ENCODE data around the gene HCFC2.
"Not testable (repeated sequence)": the region's sequence is repeated elsewhere in the genome, so short reads cannot be mapped to it uniquely, and the experiment has no call there.

HCFC2 gene

DNA sequence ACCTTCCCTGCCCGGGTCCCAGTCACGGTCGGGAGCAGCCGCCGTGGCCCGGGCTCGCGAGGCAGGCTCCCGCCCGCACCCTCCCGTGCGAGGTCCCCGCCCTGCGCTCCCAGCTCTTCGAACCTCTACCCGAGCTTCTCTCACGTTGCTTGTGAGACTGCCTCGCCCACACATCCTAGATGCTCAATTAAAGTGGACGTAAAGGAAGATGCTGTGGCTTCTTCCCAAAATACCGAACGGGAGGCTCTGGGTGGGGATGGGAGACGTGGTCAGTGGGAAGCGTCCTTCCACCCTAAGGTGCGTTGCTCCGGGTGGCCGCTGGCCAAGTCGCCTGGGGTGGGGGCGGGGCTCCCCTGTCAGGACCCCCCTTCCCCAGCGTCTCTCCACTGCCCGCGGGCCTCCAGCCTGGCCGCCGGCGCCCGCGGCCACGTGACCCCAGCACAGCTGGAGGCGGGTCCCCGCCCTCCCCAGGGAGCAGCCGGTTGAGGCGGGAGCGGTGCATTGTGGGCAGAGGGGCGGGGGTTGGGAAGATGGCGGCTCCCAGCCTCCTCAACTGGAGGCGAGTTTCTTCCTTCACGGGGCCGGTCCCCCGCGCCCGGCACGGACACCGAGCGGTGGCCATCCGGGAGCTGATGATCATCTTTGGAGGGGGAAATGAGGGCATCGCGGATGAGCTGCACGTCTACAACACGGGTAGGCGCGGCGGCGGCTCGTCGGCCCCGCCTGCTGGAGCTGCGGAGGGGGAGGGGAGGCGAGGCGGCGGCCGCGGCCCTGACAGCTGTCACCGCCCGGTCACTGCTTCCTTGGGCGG lies at the start of gene HCFC2:
TSS of gene HCFC2 (plus strand) at position 501 of the 811 bp plus-strand sequence. CDS start at position 531, 30 bp downstream.
- DNase-seq (ENCODE audit: low read depth in 2 of 2) = peak; percentile 82 to 89

DNA sequence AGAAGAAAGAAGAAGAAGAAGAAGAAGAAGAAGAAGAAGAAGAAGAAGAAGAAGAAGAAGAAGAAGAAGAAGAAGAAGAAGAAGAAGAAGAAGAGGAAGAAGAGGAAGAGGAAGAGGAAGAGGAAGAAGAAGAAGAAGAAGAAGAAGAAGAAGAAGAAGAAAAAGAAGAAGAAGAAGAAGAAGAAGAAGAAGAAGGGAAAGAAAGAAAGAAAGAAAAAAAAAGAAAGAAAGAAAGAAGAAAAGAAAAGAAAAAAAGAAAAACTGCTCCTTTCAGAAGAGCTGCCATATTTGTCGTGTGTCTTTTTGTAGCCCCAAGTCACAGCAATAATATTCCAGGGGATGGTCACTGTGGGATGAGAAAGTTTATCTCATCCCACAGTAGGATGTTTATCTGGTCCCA lies 42.5 kb upstream of the HCFC2 start:
- not testable (repeated sequence) for DNase-seq (ENCODE audit: low read depth in 2 of 2)

DNA sequence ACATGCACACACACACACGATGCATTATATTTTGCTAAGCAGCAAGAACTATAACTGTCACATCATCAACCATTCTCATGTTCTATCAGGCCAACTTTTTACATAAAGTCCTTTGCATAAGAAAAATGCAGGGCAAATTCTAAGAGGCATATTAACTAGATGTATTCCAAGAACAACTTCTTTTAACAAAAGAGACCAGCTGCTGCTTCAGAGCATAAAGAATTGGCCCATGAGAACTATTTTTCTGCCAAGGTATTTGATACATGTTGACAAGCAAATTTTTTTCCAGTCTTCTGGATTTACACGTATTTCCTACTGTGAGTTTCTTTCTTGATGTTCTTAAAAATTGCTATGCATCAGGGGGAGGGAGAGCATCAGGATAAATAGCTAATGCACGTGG lies 41.5 kb upstream of the HCFC2 start:
- DNase-seq (ENCODE audit: low read depth in 2 of 2) = no peak

DNA sequence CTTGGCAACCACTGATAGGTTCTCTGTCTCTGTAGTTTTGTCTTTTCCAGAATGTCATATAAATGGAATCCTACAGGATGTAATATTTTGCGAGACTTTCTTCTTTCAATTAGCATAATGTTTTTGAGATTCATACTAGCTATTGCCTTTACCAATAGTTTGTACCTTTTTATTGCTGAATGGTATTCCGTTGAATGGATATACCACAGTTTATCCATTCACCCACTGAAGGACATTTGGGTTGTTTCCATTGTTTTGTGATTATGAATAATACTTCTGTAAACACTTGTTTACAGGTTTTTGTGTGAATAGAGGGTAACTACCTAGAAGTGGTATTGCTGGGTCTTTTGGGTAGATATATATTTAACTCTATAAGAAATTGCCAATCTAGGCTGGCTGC lies 40.6 kb upstream of the HCFC2 start:
- no peak for DNase-seq (ENCODE audit: low read depth in 2 of 2)

DNA sequence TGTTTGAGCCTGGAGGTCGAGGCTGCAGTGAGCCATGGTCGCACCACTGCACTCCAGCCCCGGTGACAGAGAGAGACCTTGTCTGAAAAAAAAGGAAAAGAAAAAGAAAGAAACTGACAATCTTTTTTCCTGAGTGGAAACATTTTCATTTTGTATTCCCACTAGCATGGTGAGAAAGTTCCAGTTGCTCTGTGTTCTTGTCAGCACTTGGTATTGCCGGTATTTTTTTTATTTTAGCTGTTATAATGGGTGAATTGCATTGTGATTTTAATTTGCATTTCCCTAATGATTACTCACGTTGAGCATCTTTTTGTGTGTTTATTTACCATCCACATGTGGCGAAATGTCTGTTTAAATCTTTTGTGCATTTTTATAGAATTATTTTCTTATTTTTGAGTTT lies 40.0 kb upstream of the HCFC2 start:
- no peak for DNase-seq (ENCODE audit: low read depth in 2 of 2)

DNA sequence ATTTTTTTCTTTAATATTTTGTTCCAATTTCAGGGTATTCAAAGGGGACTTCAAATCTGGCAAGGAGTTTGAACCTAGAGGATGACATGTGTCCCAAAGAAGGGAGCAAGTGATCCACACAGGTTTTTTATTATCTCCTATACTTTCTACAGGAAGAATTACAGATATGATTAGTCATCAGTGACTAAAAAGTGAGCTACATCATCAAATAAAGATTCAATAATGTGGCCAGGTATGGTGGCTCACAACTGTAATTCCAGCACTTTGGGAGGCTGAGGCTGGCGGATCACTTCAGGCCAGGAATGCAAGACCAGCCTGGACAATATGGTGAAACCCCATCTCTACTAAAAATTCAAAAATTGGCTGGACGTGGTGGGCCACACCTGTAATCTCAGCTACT lies 38.6 kb upstream of the HCFC2 start:
- DNase-seq (ENCODE audit: low read depth in 2 of 2) = no peak

DNA sequence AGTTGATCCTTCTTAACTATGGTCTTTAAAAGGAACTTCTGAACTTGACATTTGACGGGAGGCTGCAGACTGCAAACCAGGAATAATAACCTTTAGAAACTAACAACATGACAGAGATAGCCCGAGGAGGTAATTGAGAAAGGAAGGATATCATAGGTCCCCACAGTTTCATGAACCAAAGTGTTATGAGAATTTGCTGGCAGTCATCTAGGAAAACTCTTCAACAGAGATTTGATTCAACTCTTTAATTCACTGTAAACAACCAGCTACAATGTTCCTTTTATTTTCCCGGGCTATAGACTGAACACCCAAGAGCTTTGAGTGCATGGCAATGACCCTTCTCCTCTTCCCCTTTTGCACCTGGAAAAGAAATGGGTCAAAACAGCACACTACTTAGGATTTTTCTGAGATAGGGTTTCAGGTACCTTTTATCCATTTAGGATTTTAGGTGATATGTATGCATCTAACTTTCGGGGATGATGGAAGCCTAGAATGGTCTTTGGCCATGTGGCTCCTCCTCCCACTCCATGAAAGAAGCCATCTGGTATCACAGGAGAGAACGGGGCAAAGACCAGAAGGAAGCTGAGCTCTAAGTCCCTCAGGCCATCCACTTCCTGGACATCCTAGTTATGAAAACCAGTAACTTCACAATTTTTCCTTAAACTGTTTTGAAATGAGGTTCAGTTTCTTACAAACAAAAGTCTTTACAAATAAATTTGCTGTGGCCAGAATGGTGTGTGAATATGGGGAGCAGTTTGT lies 37.3 kb upstream of the HCFC2 start:
- no peak for DNase-seq (ENCODE audit: low read depth in 2 of 2)

DNA sequence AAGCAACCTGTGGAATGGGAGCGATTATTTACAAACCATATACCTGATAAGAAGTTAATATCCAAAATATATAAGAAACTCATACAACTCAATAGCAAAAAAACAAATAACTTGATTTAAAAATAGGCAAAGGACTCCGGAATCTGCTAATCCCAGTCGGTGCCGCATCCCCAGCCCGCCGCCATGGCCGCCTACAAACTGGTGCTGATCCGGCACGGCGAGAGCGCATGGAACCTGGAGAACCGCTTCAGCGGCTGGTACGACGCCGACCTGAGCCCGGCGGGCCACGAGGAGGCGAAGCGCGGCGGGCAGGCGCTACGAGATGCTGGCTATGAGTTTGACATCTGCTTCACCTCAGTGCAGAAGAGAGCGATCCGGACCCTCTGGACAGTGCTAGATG lies 33.7 kb upstream of the HCFC2 start:
- DNase-seq (ENCODE audit: low read depth in 2 of 2) = not testable (repeated sequence)

DNA sequence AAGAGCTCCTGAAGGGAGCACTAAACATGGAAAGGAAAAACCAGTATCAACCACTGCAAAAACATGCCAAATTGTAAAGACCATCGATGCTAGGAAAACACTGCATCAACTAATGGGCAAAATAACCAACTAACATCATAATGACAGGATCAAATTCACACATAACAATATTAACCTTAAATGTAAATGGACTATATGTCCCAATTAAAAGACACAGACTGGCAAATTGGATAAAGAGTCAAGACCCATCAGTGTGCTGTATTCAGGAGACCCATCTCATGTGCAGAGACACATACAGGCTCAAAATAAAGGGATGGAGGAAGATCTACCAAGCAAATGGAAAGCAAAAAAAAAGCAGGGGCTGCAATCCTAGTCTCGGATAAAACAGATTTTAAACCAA lies 28.2 kb upstream of the HCFC2 start:
- not testable (repeated sequence) for DNase-seq (ENCODE audit: low read depth in 2 of 2)

DNA sequence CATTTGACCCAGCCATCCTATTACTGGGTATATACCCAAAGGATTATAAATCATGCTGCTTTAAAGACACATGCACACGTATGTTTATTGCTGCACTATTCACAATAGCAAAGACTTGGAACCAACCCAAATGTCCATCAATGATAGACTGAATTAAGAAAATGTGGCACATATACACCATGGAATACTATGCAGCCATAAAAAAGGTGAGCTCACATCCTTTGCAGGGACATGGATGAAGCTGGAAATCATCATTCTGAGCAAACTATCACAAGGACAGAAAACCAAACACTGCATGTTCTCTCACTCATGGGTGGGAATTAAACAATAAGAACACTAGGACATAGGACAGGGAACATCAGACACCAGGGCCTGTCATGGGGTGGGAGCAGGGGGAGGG lies 24.6 kb upstream of the HCFC2 start:
- DNase-seq (ENCODE audit: low read depth in 2 of 2) = not testable (repeated sequence)

DNA sequence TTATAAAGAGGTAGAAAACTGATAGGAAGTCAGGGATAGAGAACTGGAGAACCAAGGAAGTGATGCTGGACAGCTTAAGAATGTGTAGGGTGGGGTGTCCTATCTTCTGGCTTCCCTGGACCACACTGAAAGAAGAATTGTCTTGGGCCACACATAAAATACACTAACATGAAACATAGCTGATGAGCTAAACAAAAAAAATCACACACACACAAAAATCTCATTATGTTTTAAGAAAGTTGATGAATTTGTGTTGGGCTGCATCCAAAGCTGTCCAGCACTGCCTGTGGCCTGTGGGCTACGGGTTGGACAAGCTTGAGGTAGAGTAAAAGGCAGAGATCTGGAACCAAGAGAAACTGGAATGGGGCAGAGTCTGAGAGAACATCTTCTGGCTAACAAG lies 21.8 kb upstream of the HCFC2 start:
- DNase-seq (ENCODE audit: low read depth in 2 of 2) = no peak

DNA sequence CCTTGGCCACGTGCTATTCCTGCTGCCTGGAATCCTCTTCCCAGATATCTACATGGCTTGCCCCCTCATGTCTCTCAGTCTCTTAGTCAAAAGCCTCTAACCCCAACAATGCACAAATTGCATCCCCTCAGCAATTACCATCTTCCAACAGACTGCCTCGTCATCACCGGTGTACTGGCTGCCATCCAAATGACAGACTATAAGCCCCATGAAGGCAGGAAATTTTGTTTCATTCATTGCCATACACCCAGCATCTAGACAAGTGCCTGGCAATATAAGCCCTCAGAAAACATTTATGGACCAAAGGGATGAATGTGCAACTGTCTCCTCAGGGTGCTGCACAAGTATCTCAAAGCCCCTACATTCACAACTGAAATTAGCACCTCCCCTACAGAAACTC lies 20.2 kb upstream of the HCFC2 start:
- DNase-seq (ENCODE audit: low read depth in 2 of 2) = no peak

DNA sequence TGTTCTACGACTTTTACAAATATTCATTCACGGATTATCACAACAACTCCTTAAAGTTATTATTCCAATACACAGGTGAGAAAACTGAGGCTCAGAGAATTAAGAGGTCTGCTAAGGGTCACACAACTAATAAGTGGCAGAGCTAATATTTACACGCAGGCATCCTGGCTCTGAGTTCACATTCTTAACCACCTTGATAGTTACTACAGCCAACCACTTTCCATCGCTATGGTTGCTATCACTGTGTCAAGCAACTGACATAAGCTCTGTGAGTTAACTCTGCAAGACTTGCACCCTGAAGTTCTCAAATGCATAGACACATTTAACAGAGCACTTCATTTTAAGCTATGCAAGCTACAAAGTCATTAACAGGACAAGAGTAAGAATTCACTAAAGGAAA lies 18.0 kb upstream of the HCFC2 start:
- no peak for DNase-seq (ENCODE audit: low read depth in 2 of 2)

DNA sequence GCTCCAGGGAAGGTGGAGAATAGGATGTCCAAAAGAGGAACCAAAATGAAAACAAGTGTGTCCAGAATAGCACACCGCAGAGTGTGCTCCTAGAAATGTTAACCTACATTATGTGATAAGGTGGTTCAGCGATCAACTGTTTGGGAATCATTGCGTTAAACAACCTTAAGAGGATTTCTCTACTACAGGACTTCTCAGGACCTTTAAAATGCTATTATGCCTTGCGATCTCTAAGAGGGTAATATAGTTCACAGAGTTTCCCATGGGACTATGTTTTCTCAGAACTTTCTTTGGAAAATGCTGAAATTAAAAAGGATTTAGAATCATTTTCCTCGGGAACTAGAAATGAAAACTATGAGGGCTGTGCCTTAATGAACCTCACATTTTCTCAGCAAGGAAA lies 16.2 kb upstream of the HCFC2 start:
- DNase-seq (ENCODE audit: low read depth in 2 of 2) = no peak

DNA sequence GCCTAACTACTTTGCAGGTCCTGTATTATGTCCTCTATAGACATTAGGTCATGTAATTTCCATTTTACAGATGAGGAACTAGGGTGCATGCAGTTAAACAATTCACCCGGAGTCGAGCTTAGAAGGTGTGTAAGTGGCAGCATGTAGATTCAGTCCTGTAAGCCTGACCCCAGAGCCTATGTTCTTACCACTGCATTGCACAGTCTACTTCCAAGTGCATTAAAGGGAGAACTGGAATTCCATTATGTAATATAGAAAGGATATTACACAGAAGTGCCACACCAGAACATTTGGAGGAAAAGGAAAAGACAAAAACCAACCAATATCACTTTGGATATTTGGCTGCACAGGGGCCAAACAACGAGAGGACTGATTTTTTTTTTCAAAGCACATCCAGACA lies 15.5 kb upstream of the HCFC2 start:
- DNase-seq (ENCODE audit: low read depth in 2 of 2) = no peak

DNA sequence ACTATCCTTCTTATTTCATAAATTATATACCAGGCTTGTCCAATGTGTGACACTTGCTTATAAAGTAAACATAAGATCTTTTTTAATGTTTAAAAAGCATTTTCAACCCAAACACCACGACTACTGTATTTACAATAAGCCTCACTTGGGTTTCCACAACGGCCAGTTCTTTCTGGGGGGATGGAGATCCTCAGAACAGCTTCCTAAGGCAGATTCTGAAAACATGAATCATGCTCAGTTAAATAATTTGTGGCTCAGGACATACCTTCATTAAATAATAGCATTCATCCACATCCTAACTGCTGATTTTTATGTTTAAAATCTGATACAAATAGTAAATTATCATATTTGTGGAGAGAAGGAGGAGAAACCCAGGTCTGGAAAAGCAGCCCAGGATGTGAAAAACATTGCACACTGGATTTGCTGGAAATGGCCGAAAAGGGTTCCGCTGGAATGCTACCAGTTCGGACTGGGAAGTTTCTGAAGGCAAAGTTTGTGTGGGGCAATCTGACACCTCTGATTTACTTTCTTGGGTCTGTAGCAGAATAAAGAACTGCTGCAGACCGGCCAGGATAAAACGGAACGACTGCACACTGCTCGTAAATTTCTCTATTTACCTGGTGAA lies 14.9 kb upstream of the HCFC2 start:
- DNase-seq (ENCODE audit: low read depth in 2 of 2) = no peak

DNA sequence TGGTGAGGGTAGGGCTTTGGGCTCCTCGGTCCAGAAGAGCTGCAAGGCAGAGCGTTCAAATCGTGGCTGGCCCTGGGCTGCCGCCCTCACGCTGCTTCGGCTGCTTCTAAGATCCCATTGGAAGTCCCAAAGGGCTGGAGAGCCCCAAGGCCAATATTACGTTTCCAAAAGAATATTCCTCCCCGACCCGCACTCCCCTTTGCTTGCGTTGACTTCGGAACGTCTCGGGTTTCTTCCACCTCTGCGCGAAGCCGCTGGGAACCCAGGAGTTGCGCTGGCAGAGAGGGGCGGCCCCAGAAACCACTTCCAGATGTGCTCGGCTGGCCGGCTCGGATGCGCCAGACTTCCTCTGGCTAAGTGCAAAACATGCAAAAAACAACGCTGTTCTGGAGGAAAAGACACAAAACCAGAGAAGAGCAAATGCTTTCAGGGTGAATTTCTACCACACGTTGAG lies 14.4 kb upstream of the HCFC2 start, which contains the start of gene GLT8D2:
TSS of gene GLT8D2 (minus strand) at position 285 of the 454 bp plus-strand sequence. CDS start 30,539 bp downstream, outside the sequence.
- DNase-seq (ENCODE audit: low read depth in 2 of 2) = no peak

DNA sequence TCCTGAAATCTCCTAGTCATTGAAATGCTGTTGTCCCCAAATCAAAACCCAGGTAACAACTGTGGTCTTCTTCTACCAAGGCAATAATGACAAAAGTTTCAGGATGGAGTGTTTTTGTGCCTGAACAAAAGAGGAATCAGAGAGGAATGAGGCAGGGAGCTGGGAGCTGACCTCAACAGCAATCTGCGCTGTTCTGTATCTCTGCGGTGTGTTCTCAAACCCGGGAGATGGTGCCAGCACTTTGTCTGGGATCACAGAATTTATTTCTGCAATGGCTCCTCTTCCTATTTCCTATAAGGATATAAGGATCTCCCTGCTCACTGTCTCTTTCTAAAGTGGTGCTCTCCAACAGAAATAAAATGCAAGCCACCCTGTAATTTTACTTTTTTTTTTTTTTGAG lies 13.9 kb upstream of the HCFC2 start:
- no peak for DNase-seq (ENCODE audit: low read depth in 2 of 2)

DNA sequence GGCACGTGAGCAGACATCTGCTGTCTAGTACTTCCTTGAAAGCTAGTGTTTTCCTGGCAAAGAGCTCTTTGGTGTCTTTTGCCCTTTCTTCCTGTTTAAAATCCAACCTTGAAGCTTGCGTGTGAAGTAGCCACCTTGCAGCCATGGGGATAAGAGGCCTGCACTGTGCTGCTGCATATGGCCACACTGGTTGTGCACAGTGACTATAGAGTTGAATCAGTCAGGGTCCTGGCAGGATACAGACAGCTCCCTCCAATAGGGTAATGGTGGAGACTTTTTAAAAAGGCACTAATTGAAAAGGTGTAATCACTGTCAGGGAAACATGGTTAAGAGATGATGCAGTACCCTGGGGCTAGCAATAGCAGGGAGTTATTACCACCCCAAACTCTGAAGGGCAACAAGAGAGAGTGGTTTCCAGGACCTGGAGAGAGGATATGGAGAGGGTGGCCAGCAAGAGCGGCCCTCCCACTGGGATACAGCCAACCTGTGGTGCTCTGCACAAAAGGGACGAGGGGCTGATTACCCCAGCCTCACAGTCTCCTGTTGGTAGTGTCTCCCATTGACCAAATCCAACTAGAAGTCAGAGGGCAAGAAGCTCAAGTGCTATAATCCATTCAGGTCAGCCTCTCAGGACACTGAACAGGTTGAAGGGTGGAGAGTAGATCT lies 9.5 kb upstream of the HCFC2 start:
- no peak for DNase-seq (ENCODE audit: low read depth in 2 of 2)

DNA sequence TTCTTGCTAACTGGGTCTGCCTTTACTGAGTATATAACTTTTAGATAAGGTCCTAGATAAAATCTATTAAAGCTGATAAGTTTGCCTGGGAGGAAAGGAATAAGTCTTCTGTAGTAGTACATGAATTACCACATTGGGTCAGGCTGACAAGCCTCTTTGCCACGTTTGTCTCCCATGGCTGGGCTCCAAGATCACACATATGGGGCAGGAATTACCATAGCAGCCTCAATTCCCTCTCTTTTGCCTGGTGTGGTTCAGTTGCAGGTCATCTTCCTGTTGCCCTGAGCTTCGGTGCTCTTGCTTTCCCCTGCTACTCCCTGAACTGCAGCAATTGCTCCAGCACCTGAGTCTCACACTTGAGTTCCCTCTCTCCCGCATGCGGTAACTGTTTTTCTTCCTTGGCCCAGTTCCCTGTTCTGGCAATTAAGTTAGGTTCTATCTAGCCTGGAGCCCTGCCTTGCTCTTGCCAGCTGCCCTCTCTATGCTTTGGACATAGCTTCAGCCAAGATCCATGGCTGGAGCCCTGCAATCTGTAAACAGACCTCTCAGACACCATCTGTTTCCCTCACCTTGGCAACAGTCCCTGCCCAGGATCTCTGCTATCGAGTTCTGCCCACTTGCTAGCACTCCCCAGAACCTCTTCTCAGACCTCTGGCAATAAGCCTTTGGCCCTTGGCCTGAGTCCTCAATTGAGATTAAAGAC lies 8.5 kb upstream of the HCFC2 start:
- DNase-seq (ENCODE audit: low read depth in 2 of 2) = no peak

DNA sequence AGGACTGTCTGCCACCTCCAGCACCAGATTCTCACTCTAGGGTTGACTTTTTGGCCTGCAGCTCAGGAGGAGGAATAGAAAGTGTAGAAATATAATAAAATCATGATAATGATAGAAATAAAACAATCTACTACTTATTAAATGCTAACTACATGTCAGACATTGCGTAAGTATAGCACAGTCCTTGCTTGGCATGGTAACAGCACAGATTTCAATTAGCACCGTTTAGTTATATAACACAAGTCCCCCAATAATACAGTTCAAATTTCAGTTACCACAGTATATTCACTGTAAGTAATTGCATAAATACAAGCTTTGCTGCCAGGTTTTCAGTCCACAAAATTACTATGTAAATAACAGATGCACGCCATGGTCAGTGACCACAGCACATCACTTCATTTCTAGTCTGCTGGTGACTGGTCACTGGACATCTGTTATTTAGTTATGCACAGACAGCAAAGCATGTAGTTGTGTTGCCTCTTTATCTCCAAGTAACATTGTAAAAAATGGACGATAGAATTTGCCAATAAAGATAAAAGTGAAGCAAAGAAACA lies 7.8 kb upstream of the HCFC2 start:
- no peak for DNase-seq (ENCODE audit: low read depth in 2 of 2)
